ENCODE data around the gene C6orf120.
"Not testable (repeated sequence)": the region's sequence is repeated elsewhere in the genome, so short reads cannot be mapped to it uniquely, and the experiment has no call there.

The C6orf120 gene

GRCh38 chr6:169684056-169684455 lies 17.9 kb upstream of the C6orf120 start:
- DNase-seq (ENCODE audit: low read depth) = no peak

- DNase-seq (ENCODE audit: low read depth) = no peak
These were observed 16.1 kb upstream of the C6orf120 start for GRCh38 chr6:169685860-169686259.

DNA sequence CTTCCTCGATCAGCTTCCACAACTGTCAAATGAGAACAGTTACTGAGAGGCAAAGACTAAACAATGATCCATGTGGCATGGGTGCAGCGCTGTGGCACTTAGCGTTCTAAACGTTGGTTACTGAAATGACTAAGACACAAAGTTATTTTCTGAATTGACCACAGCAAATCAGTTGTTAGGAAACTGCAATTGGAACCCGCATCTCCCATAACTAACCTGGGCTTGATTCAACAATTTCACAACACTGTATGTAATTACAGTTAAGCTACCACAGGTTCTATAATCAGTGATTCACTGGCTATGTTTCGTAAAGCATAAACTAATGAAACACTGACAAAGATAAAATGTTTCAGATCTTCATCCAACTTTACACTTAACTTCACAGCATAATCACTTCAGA lies 12.6 kb upstream of the C6orf120 start:
- no peak for DNase-seq (ENCODE audit: low read depth)

DNA sequence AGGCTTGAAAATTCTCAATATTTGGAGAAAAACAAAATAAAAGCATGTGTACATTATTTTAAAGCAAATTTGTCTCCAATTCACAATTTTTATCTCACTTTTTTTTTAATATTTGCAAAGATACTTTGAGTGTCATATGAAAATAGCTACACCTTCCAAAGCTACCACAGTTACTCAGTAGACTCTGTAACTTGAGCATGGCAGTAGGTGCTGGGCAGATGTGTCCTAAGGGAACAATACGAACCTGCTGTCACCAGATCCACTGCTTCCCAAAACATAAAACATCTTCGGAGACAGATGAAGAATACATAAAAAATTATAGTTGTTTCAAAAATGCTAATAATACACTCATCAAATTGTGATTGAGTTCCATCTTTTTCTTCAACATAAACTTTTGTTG lies 10.7 kb upstream of the C6orf120 start:
- no peak for DNase-seq (ENCODE audit: low read depth)

DNA sequence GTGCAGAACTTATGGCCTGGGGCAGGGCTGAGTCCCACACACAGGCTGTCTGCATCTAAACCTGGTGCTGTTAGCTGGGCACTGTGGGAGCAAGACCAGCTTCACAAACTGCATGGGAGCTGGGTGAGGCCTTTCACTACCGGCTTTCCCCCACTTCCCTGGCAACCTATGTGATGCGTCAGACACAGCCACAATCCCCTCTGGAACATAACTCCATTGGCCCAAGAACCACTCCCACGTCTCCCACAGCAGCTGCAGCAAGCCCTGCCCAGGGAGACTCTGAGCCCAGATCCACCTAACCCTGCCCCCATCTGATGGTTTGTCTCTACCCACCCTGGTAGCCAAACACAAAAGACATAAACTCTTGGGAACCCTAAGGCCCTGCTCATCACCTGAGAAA lies 9.4 kb upstream of the C6orf120 start:
- no peak for DNase-seq (ENCODE audit: low read depth)

- no peak for DNase-seq (ENCODE audit: low read depth)
These were observed 6.8 kb upstream of the C6orf120 start for GRCh38 chr6:169695131-169695530.

GRCh38 chr6:169697115-169697514 lies 4.8 kb upstream of the C6orf120 start:
- DNase-seq (ENCODE audit: low read depth) = not testable (repeated sequence)

GRCh38 chr6:169700296-169700695 lies 1.6 kb upstream of the C6orf120 start:
- DNase-seq (ENCODE audit: low read depth) = no peak

- no peak for DNase-seq (ENCODE audit: low read depth)
These were observed 494 bp upstream of the C6orf120 start for GRCh38 chr6:169701311-169701953.

GRCh38 chr6:169702840-169703246 lies 917 bp downstream of the C6orf120 start:
- peak; percentile 14 for DNase-seq (ENCODE audit: low read depth)

DNA sequence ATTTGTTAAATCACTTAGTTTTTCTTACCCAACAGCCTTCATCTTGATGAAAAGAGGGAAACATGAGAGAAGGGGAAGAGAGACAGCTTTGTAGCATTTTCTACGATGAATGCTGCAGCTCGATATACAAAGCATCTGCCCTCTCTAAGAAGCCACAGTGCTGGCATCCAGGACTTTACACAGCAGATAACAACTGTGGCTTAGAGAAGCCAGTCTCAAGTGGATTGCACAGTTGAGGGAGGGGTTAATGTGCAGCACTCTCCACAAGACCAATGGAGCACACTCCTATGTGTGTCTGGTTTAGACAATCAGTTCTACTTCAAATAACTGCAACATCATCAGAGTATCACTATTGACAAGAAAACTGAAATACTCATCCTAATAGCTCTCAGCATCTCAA lies 5.8 kb downstream of the C6orf120 start:
- no peak for DNase-seq (ENCODE audit: low read depth)

DNA sequence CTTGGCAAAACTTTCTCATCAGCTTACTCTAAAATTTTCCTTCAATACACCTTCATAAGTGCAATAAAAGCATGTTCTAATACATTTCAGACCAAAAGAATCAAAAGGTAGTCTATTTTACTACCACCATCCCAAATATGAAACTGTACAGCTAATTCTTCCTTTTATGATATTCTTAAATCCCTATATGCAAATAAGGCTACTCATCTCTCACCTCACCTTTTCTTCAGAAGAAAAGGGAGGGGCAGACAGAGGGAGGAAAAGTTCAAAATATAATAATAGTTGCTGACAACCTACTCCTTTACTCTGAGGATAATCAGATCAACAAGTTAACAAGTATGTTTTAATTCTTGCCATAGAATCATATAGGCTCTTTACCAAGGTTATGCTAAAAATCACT lies 7.4 kb downstream of the C6orf120 start:
- no peak for DNase-seq (ENCODE audit: low read depth)

DNA sequence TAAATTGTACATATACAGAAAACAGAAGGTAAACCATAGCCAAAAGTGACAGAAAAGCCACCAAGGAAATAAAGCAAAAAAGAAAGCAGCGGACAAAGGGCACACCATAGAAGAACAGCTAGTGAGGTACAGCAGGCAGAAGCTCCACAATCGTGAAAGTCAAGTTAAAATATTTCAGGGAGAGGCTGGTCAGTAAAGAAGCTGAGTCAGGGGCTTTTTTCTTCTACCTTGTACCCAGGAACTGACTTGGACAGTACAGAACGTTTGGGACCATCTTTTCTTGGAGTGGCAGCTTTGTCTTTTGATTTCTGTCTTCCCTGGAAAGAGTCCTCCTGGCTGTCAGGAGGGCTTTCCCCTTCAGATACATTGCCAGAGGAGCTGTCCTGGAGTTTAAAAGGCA lies 8.1 kb downstream of the C6orf120 start:
- DNase-seq (ENCODE audit: low read depth) = no peak

GRCh38 chr6:169714178-169714577 lies 12.3 kb downstream of the C6orf120 start:
- DNase-seq (ENCODE audit: low read depth) = no peak

GRCh38 chr6:169714595-169714994 lies 12.7 kb downstream of the C6orf120 start:
- no peak for DNase-seq (ENCODE audit: low read depth)

DNA sequence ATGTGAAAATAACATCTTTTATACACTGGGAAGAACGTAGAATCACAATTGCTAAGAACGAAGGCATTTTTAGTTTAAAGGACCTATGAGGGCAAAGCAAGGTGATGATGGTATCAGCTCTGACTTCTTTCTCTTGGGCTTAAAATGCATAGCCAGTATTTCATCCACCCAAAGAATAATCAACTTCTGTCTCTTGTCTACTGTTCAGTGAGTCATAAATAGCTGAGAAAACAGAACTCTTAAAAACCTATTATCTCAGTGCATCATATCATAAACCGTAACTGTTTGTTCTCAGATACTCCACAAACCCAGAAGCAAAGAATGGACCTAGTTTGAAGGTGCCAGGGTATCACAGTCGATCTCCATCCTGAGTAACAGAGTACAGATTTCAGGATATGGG lies 17.2 kb downstream of the C6orf120 start:
- DNase-seq (ENCODE audit: low read depth) = no peak

DNA sequence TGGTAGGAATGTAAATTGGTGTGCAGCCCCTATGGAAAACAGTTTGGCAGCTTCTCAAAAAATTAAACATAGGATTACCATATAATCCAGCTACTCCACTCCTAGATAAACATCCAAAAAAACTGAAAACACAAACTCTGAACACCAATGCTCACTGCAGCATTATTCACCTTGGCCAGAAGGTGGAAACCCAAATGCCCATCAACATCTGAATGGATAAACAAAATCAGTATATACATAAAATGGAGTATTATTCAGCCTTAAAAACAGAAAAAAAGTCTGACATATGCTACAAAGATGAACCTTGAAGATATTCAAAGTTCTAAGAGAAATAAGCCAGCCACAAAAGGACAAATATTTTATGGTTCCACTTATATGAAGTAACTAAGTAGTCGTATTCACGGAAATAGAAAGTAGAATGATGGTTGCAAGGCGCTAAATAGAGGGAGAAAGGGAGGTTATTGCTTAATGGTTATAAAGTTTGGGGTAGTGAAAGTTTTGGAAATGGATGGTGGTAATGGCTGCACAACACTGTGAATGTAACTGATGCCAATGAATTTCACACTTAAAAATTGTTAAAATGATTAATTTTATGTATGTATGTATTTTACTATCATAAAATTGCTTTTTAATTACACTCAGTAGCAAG lies 18.4 kb downstream of the C6orf120 start:
- no peak for DNase-seq (ENCODE audit: low read depth)

DNA sequence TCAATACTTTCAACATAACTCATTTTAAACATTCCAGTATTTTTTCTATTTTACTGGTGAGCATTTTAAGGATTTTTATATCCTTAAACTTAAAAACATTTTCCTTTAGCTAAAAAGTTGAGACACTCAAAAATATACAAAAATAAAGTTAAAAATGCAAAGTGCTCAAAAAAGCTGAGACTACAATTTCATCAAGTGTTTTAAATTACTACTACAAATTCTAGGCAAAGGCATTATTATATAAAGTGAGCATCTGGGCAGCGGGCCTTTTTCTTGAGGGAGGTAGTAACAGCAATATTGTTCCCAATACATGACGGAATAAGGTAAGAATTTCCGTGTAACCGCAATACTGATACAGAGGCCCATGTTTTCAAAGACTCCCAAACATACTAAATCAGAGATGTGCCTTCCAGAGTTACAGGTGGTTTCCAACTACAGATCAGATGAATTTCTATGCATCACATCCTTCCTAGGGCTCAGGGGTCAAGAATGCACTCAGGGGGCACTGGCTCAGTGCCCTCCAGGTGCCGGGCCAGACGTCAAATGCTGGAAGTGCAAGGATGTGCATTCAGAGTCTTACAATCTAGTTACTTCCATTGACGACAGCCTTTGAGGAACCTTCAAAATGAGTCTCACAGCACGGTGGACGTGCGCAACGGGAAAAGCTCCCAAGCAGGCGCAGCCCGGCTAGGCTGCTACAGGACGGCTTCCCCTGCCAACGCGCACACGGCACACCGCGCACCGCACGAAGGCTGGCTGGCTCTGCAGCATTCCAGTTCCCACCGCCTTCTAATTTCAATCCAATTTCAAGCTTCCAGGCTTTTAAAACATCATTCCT lies 20.7 kb downstream of the C6orf120 start:
- no peak for DNase-seq (ENCODE audit: low read depth)

GRCh38 chr6:169723200-169723909 lies 21.4 kb downstream of the C6orf120 start:
- DNase-seq (ENCODE audit: low read depth) = peak; percentile 62

- no peak for DNase-seq (ENCODE audit: low read depth)
These were observed 22.1 kb downstream of the C6orf120 start for GRCh38 chr6:169723991-169724493.

DNA sequence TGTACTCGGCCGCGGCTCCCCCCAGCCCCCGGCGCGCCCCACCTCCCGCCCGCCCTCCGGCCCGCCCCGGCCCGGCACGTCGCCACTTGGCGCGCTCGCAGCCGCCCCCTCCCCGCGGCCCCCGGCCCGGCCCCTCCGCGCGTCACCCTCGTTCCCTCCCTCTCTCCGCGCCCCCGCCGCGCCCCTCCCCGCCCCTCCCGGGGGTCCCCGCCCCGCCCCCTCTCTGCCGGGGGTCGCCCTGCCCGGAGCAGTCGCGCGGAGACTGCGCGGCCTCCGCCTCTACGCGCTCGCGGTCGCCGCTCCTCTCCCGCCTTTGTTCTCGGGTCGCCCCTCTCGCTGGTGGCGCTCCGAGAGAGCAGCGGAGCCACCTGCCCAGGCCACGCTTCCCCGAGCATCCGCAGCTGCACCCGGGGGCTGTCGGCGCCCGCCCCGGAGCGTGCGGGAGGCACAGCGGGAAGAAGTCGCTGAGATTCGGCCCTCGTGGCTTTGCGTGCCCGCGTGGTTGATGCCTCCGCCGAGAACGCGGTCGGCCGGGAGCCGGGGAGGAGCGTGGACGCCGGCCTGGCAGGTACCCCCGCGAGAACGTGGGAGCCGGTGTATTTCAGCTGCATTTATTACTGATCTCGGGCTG lies 22.7 kb downstream of the C6orf120 start, which contains the start of gene PHF10:
PHF10 (minus strand) TSS at position 7 of the 631 bp plus-strand sequence. CDS start 569 bp downstream, outside the sequence.
- peak; percentile 53 for DNase-seq (ENCODE audit: low read depth)
